HG03439 (cell line): Measurements from ENCODE around the gene CCDC184.
"Not testable (repeated sequence)": the region's sequence is repeated elsewhere in the genome, so short reads cannot be mapped to it uniquely, and the experiment has no call there.

Source experiments
- ATAC-seq: cut with Tn5 transposase; IDR thresholded peaks from one replicate; pipeline ENCODE4 v1.9.1; 2021; ENCODE audit warnings: mild to moderate bottlenecking, moderate library complexity; ENCODE audit not compliant: unreplicated experiment

The CCDC184 gene

GRCh38 chr12:48201516-48201915 lies 18.1 kb downstream of the CCDC184 start:
- ATAC-seq: no peak

GRCh38 chr12:48202766-48203165 lies 19.3 kb downstream of the CCDC184 start:
- no peak for ATAC-seq

DNA sequence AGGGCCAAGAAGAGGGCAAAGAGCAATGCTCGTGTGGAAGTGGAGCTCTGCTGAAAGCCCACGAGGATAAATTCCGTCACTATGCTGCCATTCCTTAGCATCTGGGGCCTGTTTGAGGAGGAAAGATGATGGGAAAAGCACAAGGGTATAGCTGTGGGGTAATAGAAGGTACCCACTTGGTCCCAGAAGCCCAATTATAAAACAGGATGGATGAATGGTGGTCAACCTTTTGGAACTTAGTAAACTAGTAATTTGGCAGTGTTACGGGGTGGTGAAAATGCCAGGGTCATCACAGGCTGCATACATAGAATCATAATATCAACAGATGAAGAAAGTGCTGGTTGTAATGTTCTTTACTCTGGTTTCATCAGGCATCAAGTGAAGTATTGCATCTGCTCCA lies 19.7 kb downstream of the CCDC184 start, which contains the start of gene OR10AD1:
Gene OR10AD1 (minus strand): TSS at position 101 of the 400 bp plus-strand sequence. CDS start 0 bp downstream, at position 101.
- ATAC-seq: no peak

DNA sequence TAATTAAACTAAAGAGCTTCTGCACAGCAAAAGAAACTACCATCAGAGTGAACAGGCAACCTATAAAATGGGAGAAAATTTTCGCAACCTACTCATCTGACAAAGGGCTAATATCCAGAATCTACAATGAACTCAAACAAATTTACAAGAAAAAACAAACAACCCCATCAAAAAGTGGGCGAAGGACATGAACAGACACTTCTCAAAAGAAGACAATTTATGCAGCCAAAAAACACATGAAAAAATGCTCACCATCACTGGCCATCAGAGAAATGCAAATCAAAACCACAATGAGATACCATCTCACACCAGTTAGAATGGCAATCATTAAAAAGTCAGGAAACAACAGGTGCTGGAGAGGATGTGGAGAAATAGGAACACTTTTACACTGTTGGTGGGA lies 26.1 kb downstream of the CCDC184 start:
- not testable (repeated sequence) for ATAC-seq

GRCh38 chr12:48216785-48217184 lies 33.3 kb downstream of the CCDC184 start:
- no peak for ATAC-seq

- no peak for ATAC-seq
These were observed 36.2 kb downstream of the CCDC184 start for GRCh38 chr12:48219631-48220030.

DNA sequence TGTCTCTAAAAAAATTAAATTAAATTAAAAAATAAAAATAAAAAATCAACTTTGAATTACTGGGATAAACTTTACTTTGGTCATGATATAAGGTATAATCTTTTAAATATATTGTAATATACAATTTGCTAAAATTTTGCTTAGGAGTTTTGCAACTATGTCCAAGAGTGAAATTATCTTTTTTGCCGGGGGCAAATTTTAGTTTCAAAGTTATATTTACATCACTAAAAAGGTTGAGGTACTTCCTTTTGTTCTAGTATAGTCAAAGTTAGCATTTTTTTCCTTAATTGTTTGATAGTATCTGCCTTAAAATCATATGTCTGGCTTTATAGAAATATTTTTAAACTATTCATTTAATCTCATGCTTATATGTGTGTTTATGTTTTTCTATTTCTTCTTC lies 37.3 kb downstream of the CCDC184 start:
- ATAC-seq: no peak

GRCh38 chr12:48221645-48222044 lies 38.2 kb downstream of the CCDC184 start:
- no peak for ATAC-seq

DNA sequence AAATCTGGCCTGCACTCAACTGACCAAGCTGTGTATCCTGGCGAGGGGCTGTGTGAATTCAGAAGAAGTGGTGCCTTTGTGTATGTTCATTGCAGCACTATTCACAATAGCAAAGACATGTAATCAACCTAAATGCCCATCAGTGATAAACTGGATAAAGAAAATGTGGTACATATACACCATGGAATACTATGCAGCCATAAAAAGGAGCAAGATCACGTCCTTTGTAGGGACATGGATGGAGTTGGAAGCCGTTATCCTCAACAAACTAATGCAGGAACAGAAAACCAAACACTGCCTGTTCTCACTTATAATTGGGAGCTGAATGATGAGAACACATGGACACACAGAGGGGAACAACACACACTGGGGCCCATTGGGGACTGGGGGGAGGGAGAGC lies 41.1 kb downstream of the CCDC184 start:
- not testable (repeated sequence) for ATAC-seq

DNA sequence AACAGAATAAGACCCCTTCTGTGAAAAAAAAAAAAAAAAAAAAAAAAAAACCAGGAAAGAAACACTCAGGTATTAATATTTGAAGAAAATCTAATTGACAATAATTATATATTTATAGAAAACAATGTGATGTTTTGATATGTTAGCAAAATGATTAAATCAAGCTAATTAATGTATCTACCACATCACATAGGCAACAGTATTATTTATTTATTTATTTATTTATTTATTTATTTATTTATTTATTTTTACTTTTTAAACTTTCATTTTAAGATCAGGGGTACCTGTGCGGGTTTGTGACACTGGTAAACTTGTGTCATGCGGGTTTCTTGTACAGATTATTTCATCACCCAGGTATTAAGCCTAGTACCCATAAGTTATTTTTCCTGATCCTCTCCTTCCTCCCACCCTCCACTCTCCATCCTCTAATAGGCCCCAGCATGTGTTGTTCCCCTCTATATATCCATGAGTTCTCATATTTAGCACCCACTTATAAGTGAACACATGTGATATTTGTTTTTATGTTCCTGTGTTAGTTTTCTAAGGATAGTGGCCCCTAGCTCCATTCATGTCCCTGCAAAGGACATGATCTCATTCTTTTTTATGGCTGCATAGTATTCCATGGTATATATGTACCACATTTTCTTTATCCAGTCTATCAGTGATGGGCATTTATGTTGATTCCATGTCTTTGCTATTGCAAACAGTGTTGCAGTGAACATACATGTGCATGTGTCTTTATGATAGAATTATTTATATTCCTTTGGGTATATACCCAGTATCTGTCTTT lies 47.9 kb downstream of the CCDC184 start:
- not testable (repeated sequence) for ATAC-seq
